ENCODE results near the gene ATL2.
A peak's percentile ranks its signal among the peaks of the same experiment; 100 is the strongest.

ATL2 gene

DNA sequence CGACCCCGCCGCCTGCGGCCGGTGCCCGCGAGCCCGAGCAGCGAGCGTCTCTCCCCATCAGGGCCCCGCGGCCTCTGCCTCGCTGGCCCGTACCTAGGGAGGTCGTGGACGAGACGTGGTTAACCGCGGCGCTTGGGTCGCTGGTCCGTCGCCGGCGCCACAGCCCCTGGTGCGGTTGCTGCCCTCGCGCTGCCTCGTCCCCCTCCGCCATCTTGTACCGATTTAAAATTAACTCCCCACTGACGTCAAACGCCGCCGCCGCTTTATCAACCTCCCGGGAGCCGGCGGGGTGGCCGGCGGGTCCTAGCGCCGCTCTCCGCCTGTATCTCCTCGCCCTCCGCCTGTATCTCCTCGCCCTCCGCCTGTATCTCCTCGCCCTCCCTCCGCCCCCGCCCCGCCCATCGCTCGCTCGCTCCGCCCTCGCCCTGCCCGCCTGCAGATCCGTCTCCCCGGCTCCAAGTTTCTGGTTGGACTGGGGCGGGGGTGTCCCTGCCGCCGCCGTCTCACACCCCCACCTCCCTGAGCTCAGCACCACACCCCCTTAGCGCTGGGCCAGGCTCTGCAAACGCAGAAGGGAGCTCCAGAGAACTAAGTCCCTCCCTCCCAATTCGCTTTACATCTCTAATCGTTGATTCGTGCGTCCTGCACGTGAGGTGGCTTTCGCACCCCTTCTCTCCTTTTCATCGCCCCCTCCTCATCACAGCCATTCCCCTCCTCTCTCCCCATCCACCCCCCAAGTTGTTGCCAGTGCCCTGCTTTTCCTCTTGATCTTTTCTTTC lies at the start of gene ATL2:
ATL2 (minus strand) TSS at position 224 of the 779 bp plus-strand sequence; CDS start at position 211, 13 bp downstream.
- DNase-seq (ENCODE audit: low read depth) = peak; percentile 65
- no peak for TF ChIP-seq CTCF (IDR thresholded peaks at IDR 0.05; ENCODE audit: control insufficient read depth, extremely low read depth, insufficient read depth)
- H3K4me3 ChIP-seq (ENCODE audit: low read depth, low read length) = peak within 1 kb of the TSS; percentile 73

DNA sequence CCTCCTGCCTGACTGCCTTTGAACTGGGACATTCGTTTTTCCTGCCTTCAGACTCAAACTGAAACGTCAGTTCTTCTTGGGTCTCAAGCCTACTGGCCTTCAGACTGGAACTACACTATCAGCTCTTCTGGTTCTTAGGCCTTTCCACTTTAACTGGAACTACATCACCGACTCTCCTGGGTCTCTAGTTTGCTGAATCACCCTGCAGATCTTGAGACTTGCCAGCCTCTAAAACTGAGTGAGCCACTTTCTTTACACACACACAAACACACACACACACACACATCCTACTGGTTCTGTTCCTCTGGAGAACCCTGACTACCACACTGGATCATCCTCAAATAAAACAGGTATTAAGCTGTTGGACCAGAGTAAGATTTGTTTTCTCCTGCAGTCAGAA lies 46.7 kb upstream of the ATL2 start:
- no peak overlapping the region for H3K4me3 ChIP-seq (ENCODE audit: low read depth, low read length)
- no peak for DNase-seq (ENCODE audit: low read depth)
- TF ChIP-seq CTCF (IDR thresholded peaks at IDR 0.05; ENCODE audit: control insufficient read depth, extremely low read depth, insufficient read depth) = no peak

- no peak for DNase-seq (ENCODE audit: low read depth)
- no peak overlapping the region for H3K4me3 ChIP-seq (ENCODE audit: low read depth, low read length)
- TF ChIP-seq CTCF (IDR thresholded peaks at IDR 0.05; ENCODE audit: control insufficient read depth, extremely low read depth, insufficient read depth) = no peak
Measured at GRCh38 chr2:38421274-38422056, 44.4 kb upstream of the ATL2 start.

GRCh38 chr2:38419499-38419898 lies 42.4 kb upstream of the ATL2 start:
- no peak for DNase-seq (ENCODE audit: low read depth)
- no peak for TF ChIP-seq CTCF (IDR thresholded peaks at IDR 0.05; ENCODE audit: control insufficient read depth, extremely low read depth, insufficient read depth)
- no peak overlapping the region for H3K4me3 ChIP-seq (ENCODE audit: low read depth, low read length)

DNA sequence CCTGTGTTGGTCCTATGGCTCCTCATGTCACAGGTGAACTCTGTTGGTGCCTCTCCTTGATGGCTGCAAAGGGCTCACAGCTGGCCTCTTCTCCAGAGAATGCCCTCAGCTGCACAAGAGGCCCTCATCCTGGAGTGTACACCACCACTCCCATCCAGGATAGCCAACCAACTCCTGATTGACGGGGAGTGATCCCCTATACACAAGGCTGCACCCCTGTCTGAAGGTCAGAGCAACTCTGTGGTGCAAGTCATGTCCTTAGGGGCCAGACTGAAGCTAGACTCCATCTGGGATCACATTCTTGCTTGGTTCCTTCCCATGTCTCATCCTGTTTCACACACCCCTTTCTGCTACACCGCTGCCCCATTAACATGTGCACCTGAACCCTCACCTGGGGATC lies 41.7 kb upstream of the ATL2 start:
- no peak for DNase-seq (ENCODE audit: low read depth)
- H3K4me3 ChIP-seq (ENCODE audit: low read depth, low read length) = no peak overlapping the region
- TF ChIP-seq CTCF (IDR thresholded peaks at IDR 0.05; ENCODE audit: control insufficient read depth, extremely low read depth, insufficient read depth) = no peak

GRCh38 chr2:38417745-38418689 lies 40.9 kb upstream of the ATL2 start:
- no peak overlapping the region for H3K4me3 ChIP-seq (ENCODE audit: low read depth, low read length)
- DNase-seq (ENCODE audit: low read depth) = no peak
- TF ChIP-seq CTCF (IDR thresholded peaks at IDR 0.05; ENCODE audit: control insufficient read depth, extremely low read depth, insufficient read depth) = no peak
